H1 (cell line): Measurements from ENCODE around the gene TNFRSF11A. TPM values are rescaled to one million over a fixed set of nuclear protein-coding genes. Genes with fewer than 3 reads are reported as not detected.

Experiments
- CTCF ChIA-PET: fragments of 300-600 bp; sonication (Branson Sonifier 250); formaldehyde crosslinking; loops from one replicate; lab custom pipeline; 2021; ENCODE audit not compliant: partially characterized antibody; lab: Charles Lee
- POLR2A ChIA-PET: fragments of 300-600 bp; sonication (Branson Sonifier 250); formaldehyde crosslinking; loops from one replicate; lab custom pipeline; 2021; ENCODE audit warnings: inconsistent platforms; ENCODE audit not compliant: partially characterized antibody; lab: Charles Lee
- DNase-seq, 2 experiments: peaks; one replicate each; pipeline versions ENCODE4 v3.0.0 to v3.0.0-alpha.2; 2010 to 2022; ENCODE audit warnings: low spot score in 2 of 2, low read depth in 1 of 2, mixed read lengths in 1 of 2
- FAIRE-seq: peaks from 2 replicates; lab custom pipeline; 2011; peaks lifted over from hg19 to GRCh38; lab: Jason Lieb, UNC
- H2AFZ ChIP-seq: 2 replicates; pipeline ENCODE4 v1.8.1; 2012; ENCODE audit warnings: low read length, inconsistent platforms
- H2AK5ac ChIP-seq: 2 replicates; pipeline ENCODE4 v1.6.1; 2013; ENCODE audit warnings: low read depth, low read length
- H2BK120ac ChIP-seq: replicated peaks from 2 replicates; pipeline ENCODE3; 2013; ENCODE audit warnings: low read depth, low read length, inconsistent platforms
- H2BK12ac ChIP-seq: 2 replicates; pipeline ENCODE4 v1.6.1; 2013; ENCODE audit warnings: low read depth, low read length
- H2BK15ac ChIP-seq: 2 replicates; pipeline ENCODE4 v1.6.1; 2013; ENCODE audit warnings: low read length
- H2BK20ac ChIP-seq: 2 replicates; pipeline ENCODE4 v1.6.1; 2013; ENCODE audit warnings: low read length
- H2BK5ac ChIP-seq: 2 replicates; pipeline ENCODE4 v1.6.1; 2013; ENCODE audit warnings: low read depth, low read length
- H3K14ac ChIP-seq: 2 replicates; pipeline ENCODE4 v1.6.1; 2013; ENCODE audit warnings: inconsistent platforms; ENCODE audit not compliant: insufficient read length
- H3K18ac ChIP-seq: 2 replicates; pipeline ENCODE4 v1.6.1; 2013; ENCODE audit warnings: low read length; ENCODE audit errors: extremely low read depth
- H3K23ac ChIP-seq: 2 replicates; pipeline ENCODE4 v1.6.1; 2013; ENCODE audit warnings: inconsistent platforms; ENCODE audit not compliant: insufficient read length
- H3K23me2 ChIP-seq: 2 replicates; pipeline ENCODE4 v1.6.1; 2013; ENCODE audit warnings: low read depth, low read length
- H3K27ac ChIP-seq: 2 replicates; pipeline ENCODE4 v1.6.1; 2011; ENCODE audit warnings: low read depth, low read length, inconsistent platforms
- H3K27me3 ChIP-seq, 4 experiments: replicated peaks in 1 of 4; 1 replicate in 1 of 4; 2 replicates in 3 of 4; pipeline versions ENCODE4 v1.6.1 to v1.8.1; 2011 to 2013; ENCODE audit warnings: low read length in 3 of 4, mild to moderate bottlenecking in 3 of 4, inconsistent platforms in 2 of 4, mixed read lengths in 2 of 4, moderate library complexity in 1 of 4; ENCODE audit not compliant: control insufficient read depth in 3 of 4, insufficient read depth in 3 of 4; ENCODE audit errors: extremely low read depth in 1 of 4
- H3K36me3 ChIP-seq, 4 experiments: 2 replicates each; pipeline versions ENCODE4 v1.6.1 to v1.8.1; 2011 to 2013; ENCODE audit warnings: mild to moderate bottlenecking in 4 of 4, low read length in 3 of 4, moderate library complexity in 2 of 4, control low read depth in 1 of 4, inconsistent platforms in 1 of 4; ENCODE audit not compliant: insufficient read depth in 4 of 4, control insufficient read depth in 2 of 4
- H3K4ac ChIP-seq: replicated peaks from 2 replicates; pipeline ENCODE3; 2013; ENCODE audit warnings: low read length, low read depth, mixed read lengths, inconsistent platforms; ENCODE audit not compliant: insufficient read length
- H3K4me1 ChIP-seq, 4 experiments: replicated peaks in 1 of 4; 1 replicate in 1 of 4; 2 replicates in 3 of 4; pipeline versions ENCODE4 v1.6.1 to v1.8.1; 2011 to 2013; ENCODE audit warnings: low read length in 3 of 4, inconsistent platforms in 2 of 4, mixed read lengths in 1 of 4; ENCODE audit not compliant: insufficient read depth in 4 of 4, control insufficient read depth in 3 of 4
- H3K4me2 ChIP-seq, 2 experiments: 2 replicates each; pipeline versions ENCODE4 v1.6.1 to v1.8.1; 2011 to 2013; ENCODE audit warnings: low read depth in 2 of 2, low read length in 2 of 2, control low read depth in 1 of 2, inconsistent platforms in 1 of 2, mild to moderate bottlenecking in 1 of 2; ENCODE audit not compliant: insufficient read depth in 1 of 2
- H3K4me3 ChIP-seq, 4 experiments: fragments of 200-600, 300-600 bp in 1 of 4; sonication (generic), shearing (Covaris generic), sonication (Bioruptor Twin) in 1 of 4; 2 replicates each; pipeline versions ENCODE4 v1.5.1 to v1.8.1; 2011 to 2016; ENCODE audit warnings: low read length in 4 of 4, low read depth in 3 of 4, control low read depth in 2 of 4, inconsistent platforms in 2 of 4, mild to moderate bottlenecking in 2 of 4, mixed read lengths in 1 of 4, moderate library complexity in 1 of 4; ENCODE audit not compliant: insufficient read depth in 2 of 4; ENCODE audit errors: extremely low read depth in 1 of 4
- H3K56ac ChIP-seq: replicated peaks from 2 replicates; pipeline ENCODE3; 2013; ENCODE audit warnings: low read depth, mild to moderate bottlenecking, mixed read lengths, low read length, inconsistent platforms; ENCODE audit not compliant: insufficient read length
- H3K79me1 ChIP-seq: 2 replicates; pipeline ENCODE4 v1.6.1; 2013; ENCODE audit warnings: low read depth, low read length, control low read depth
- H3K79me2 ChIP-seq, 2 experiments: 2 replicates each; pipeline versions ENCODE4 v1.6.1 to v1.8.1; 2012 to 2013; ENCODE audit warnings: low read length in 2 of 2, mild to moderate bottlenecking in 2 of 2, inconsistent platforms in 1 of 2; ENCODE audit not compliant: insufficient read depth in 2 of 2, control insufficient read depth in 1 of 2
- H3K9ac ChIP-seq, 4 experiments: replicated peaks in 1 of 4; 1 replicate in 1 of 4; 2 replicates in 3 of 4; pipeline versions ENCODE4 v1.6.1 to v1.8.1; 2011 to 2013; ENCODE audit warnings: low read depth in 3 of 4, low read length in 3 of 4, control low read depth in 2 of 4, mild to moderate bottlenecking in 2 of 4, moderate library complexity in 2 of 4, inconsistent platforms in 1 of 4; ENCODE audit errors: extremely low read depth in 1 of 4
- H3K9me3 ChIP-seq, 2 experiments: 2 replicates each; pipeline versions ENCODE4 v1.6.1 to v1.8.1; 2012 to 2013; ENCODE audit warnings: mild to moderate bottlenecking in 2 of 2, moderate library complexity in 2 of 2, control low read depth in 1 of 2, inconsistent platforms in 1 of 2, low read depth in 1 of 2, low read length in 1 of 2, mixed read lengths in 1 of 2; ENCODE audit not compliant: insufficient read depth in 2 of 2
- H4K20me1 ChIP-seq, 2 experiments: replicated peaks in 1 of 2; 2 replicates each; pipeline versions ENCODE3 to v1.8.1; 2011 to 2013; ENCODE audit warnings: inconsistent platforms in 2 of 2, low read length in 2 of 2, mild to moderate bottlenecking in 1 of 2; ENCODE audit not compliant: insufficient read depth in 2 of 2, control insufficient read depth in 1 of 2
- H4K5ac ChIP-seq: 2 replicates; pipeline ENCODE4 v1.6.1; 2013; ENCODE audit warnings: low read length, low read depth, mixed read lengths, inconsistent platforms; ENCODE audit not compliant: insufficient read length
- H4K8ac ChIP-seq: 2 replicates; pipeline ENCODE4 v1.8.0; 2013; ENCODE audit warnings: mild to moderate bottlenecking, moderate library complexity, low read length, inconsistent platforms; ENCODE audit not compliant: insufficient read depth; ENCODE audit errors: extremely low read depth
- H4K91ac ChIP-seq: replicated peaks from 2 replicates; pipeline ENCODE3; 2013; ENCODE audit warnings: low read length, mixed read lengths, inconsistent platforms; ENCODE audit not compliant: insufficient read length
- ATF2 ChIP-seq: IDR thresholded peaks from 2 replicates; pipeline ENCODE4 v1.6.1; 2012; ENCODE audit warnings: low read length, inconsistent platforms
- BRCA1 ChIP-seq: IDR thresholded peaks from 2 replicates; pipeline ENCODE4 v1.6.1; 2012; ENCODE audit warnings: low read depth, low read length, improper control_type of control experiment
- CREB1 ChIP-seq: IDR thresholded peaks from 2 replicates; pipeline ENCODE4 v1.6.1; 2012; ENCODE audit warnings: inconsistent platforms
- GTF2F1 ChIP-seq: IDR thresholded peaks from 2 replicates; pipeline ENCODE4 v1.6.1; 2012; ENCODE audit warnings: low read depth, low read length, improper control_type of control experiment, borderline replicate concordance
- HDAC2 ChIP-seq, 2 experiments: fragments of 300-600 bp in 1 of 2; sonication (generic) in 1 of 2; IDR thresholded peaks; 2 replicates each; pipeline ENCODE4 v1.6.1; 2011 to 2012; ENCODE audit warnings: low read depth in 2 of 2, low read length in 2 of 2, mild to moderate bottlenecking in 2 of 2, moderate library complexity in 2 of 2, borderline replicate concordance in 1 of 2, inconsistent platforms in 1 of 2
- KDM1A ChIP-seq: fragments of 200-600, 300-600 bp; sonication (generic); IDR thresholded peaks from 2 replicates; pipeline ENCODE4 v1.7.1; 2016; ENCODE audit warnings: mild to moderate bottlenecking, low read length, borderline replicate concordance
- PHF8 ChIP-seq: fragments of 200-600 bp; sonication (generic); conservative IDR thresholded peaks from 2 replicates; pipeline ENCODE4 v1.7.1; 2012; ENCODE audit warnings: low read depth, mild to moderate bottlenecking, inconsistent platforms, low read length, moderate library complexity
- SIRT6 ChIP-seq: IDR thresholded peaks from one replicate; pipeline ENCODE4 v1.7.1; 2012; ENCODE audit warnings: low read length, inconsistent platforms
- SP4 ChIP-seq: IDR thresholded peaks from 2 replicates; pipeline ENCODE4 v1.6.1; 2012; ENCODE audit warnings: low read length, inconsistent platforms
- TAF7 ChIP-seq: optimal IDR thresholded peaks from 2 replicates; pipeline ENCODE3; 2011; ENCODE audit warnings: low read depth, mild to moderate bottlenecking, inconsistent platforms, low read length, moderate library complexity, borderline replicate concordance
- TEAD4 ChIP-seq: IDR thresholded peaks from 2 replicates; pipeline ENCODE4 v1.6.1; 2012; ENCODE audit warnings: low read depth, low read length, inconsistent platforms, mixed read lengths
- WGBS, 2 experiments: shearing (Covaris generic) in 1 of 2; methylation state at CpG; one replicate each; pipeline versions ENCODE4 v1.1.6 to v1.1.7; 2013 to 2015; ENCODE audit warnings: low lambda C conversion rate in 2 of 2, mixed read lengths in 2 of 2, inconsistent platforms in 1 of 2, low coverage in 1 of 2, missing lambda C conversion rate in 1 of 2; ENCODE audit not compliant: insufficient replicate concordance in 2 of 2, insufficient coverage in 1 of 2, insufficient read length in 1 of 2; ENCODE audit errors: extremely low coverage in 1 of 2, missing lambda C conversion rate in 1 of 2; 5-methylcytosine and 5-hydroxymethylcytosine counted together
- polyA plus RNA-seq, 7 experiments: library from polyadenylated mRNA; depleted of rRNA in 3 of 7; stranded (reverse) in 5 of 7; unstranded in 2 of 7; fragments of >200 nt in 5 of 7; fragments of 200-250 nt in 2 of 7; gene quantifications; 1 replicate in 5 of 7; 2 replicates in 1 of 7; 4 replicates in 1 of 7; pipeline versions ENCODE4 v1.2.1 to v1.2.3, GENCODE V29; 2011 to 2013; ENCODE audit warnings: missing spikeins in 2 of 7, mixed read lengths in 2 of 7
- total RNA-seq: library from RNA; stranded (reverse); fragmentation: NEBNext Ultra II Directional; extraction: Animal tissue kit (Norgen Biotek cat#: 25700); gene quantifications from 2 replicates; pipeline ENCODE4 v1.2.1, GENCODE V29; 2021

The TNFRSF11A gene
- total and polyA plus RNA-seq, 2 of the 8 experiments (the other 6 are each of a cell fraction or from before 2014, with no cell fraction given), result 8.7 to 10.6 TPM

- H3K79me1 ChIP-seq, result no peaks in the 10 kb centered on the region
- DNase-seq (no peak), FAIRE-seq (no peak)
- WGBS, 2 experiments, result 90% methylated on average over 5 of the region's 5 CpGs; no CpG with 5 or more reads in 1 of the 2 experiments
- peaks cover 0 to 2% of the 10 kb centered on the region in 2 experiments for H4K20me1 ChIP-seq
- peaks cover 0 to 4% (median 0%) of the 10 kb centered on the region in 4 experiments; a peak in 3 of 7 replicates for H3K4me1 ChIP-seq
- no peak overlapping the region for H3K4me2 ChIP-seq
- no peaks in the 10 kb centered on the region for H3K79me2 ChIP-seq
- H3K9ac ChIP-seq, result no peak overlapping the region
- no peak overlapping the region for H4K91ac ChIP-seq
- no peak overlapping the region for H2BK12ac ChIP-seq
- no peak overlapping the region for H3K23ac ChIP-seq
- H4K8ac ChIP-seq, result no peak overlapping the region
- H3K18ac ChIP-seq, result no peak overlapping the region
- no peak overlapping the region for H2BK5ac ChIP-seq
- H3K27ac ChIP-seq, result no peak overlapping the region
- H2AFZ ChIP-seq, result no peak overlapping the region
- H3K9me3 ChIP-seq, result no peaks in the 10 kb centered on the region
- ChIA-PET CTCF (interaction anchor here (0.7 to 3.8 kb wide), 2 partner anchors 32 to 40 kb away, joined by 3 to 16 read pairs; partner anchors contain the start of gene TNFRSF11A), POLR2A (interaction anchor here (0.6 to 0.8 kb wide), 2 partner anchors 9 to 37 kb away, joined by 3 read pairs; no protein-coding TSS in a partner anchor)
- no peak overlapping the region for H4K5ac ChIP-seq
- no peaks in the 10 kb centered on the region for H3K27me3 ChIP-seq
- no peak overlapping the region for H2BK20ac ChIP-seq
- no peaks in the 10 kb centered on the region for H3K23me2 ChIP-seq
- H3K36me3 ChIP-seq, result peaks cover 0 to 23% (median 4%) of the 10 kb centered on the region in 4 experiments; a peak in 5 of 8 replicates
- no peak overlapping the region for H3K4me3 ChIP-seq
- no peak overlapping the region for H3K4ac ChIP-seq
- H2AK5ac ChIP-seq, result no peak overlapping the region
- no peak overlapping the region for H3K14ac ChIP-seq
- no peak overlapping the region for H3K56ac ChIP-seq
- H2BK120ac ChIP-seq, result no peak overlapping the region
- H2BK15ac ChIP-seq, result no peak overlapping the region
- TF ChIP-seq BRCA1, result no peak
- TF ChIP-seq SIRT6, result no peak
- no peak for TF ChIP-seq TAF7
- TF ChIP-seq ATF2, result no peak
- TF ChIP-seq TEAD4, result no peak
- no peak for TF ChIP-seq PHF8
- no peak for TF ChIP-seq CREB1
- no peak for TF ChIP-seq SP4
- no peak for TF ChIP-seq GTF2F1
- TF ChIP-seq KDM1A, result no peak
- TF ChIP-seq HDAC2 (IDR thresholded peaks at IDR 0.05; ENCODE audit: borderline replicate concordance in 1 of 2, low read depth in 2 of 2, low read length in 2 of 2), result no peak
Observed at GRCh38 chr18:62357079-62357719, 32.1 kb downstream of the TNFRSF11A start.
